HG03066 (cell line): ENCODE measurements around the gene DNMBP.

Experiments used
- ATAC-seq: cut with Tn5 transposase; IDR thresholded peaks from one replicate; pipeline ENCODE4 v1.9.1; 2021; ENCODE audit warnings: low read depth; ENCODE audit not compliant: unreplicated experiment

Gene DNMBP

GRCh38 chr10:100009793-100010676 lies at the start of gene DNMBP:
TSS of gene DNMBP (minus strand) at chr10:100009947. CDS start at chr10:99972124, 37,823 bp downstream.
- peak; percentile 51 for ATAC-seq

- ATAC-seq = no peak
These were observed 48.2 kb upstream of the DNMBP start for GRCh38 chr10:100057948-100058347.

GRCh38 chr10:100053686-100054460 lies 44.1 kb upstream of the DNMBP start:
- no peak for ATAC-seq

- no peak for ATAC-seq
These were observed 36.3 kb upstream of the DNMBP start for GRCh38 chr10:100046021-100046486.

GRCh38 chr10:100045592-100045991 lies 35.8 kb upstream of the DNMBP start:
- ATAC-seq = no peak

- ATAC-seq = no peak
These were observed 34.0 kb upstream of the DNMBP start for GRCh38 chr10:100043796-100044195.

GRCh38 chr10:100043344-100043743 lies 33.6 kb upstream of the DNMBP start:
- ATAC-seq = no peak

GRCh38 chr10:100041306-100042002 lies 31.7 kb upstream of the DNMBP start:
- ATAC-seq = no peak

- ATAC-seq = no peak
These were observed 28.9 kb upstream of the DNMBP start for GRCh38 chr10:100038561-100039071.

- no peak for ATAC-seq
These were observed 28.1 kb upstream of the DNMBP start for GRCh38 chr10:100037758-100038315.

GRCh38 chr10:100036850-100037249 lies 27.1 kb upstream of the DNMBP start:
- ATAC-seq = no peak

- peak; percentile 54 for ATAC-seq
These were observed 24.1 kb upstream of the DNMBP start for GRCh38 chr10:100033766-100034418.

GRCh38 chr10:100027416-100027815 lies 17.7 kb upstream of the DNMBP start:
- ATAC-seq = no peak

- no peak for ATAC-seq
These were observed 15.8 kb upstream of the DNMBP start for GRCh38 chr10:100025576-100025975.

GRCh38 chr10:100024748-100025147 lies 15.0 kb upstream of the DNMBP start:
- ATAC-seq = no peak

GRCh38 chr10:100022403-100022802 lies 12.7 kb upstream of the DNMBP start:
- no peak for ATAC-seq

GRCh38 chr10:100021322-100021721 lies 11.6 kb upstream of the DNMBP start:
- no peak for ATAC-seq

GRCh38 chr10:100020886-100021253 lies 11.1 kb upstream of the DNMBP start:
- no peak for ATAC-seq

GRCh38 chr10:100020142-100020885 lies 10.6 kb upstream of the DNMBP start:
- ATAC-seq = peak; percentile 71
